Fibroblast of pulmonary artery (primary cell): Measurements from ENCODE around the gene TAF4.
A peak's percentile ranks its signal among the peaks of the same experiment; 100 is the strongest.

Source experiments
- DNase-seq: peaks from one replicate; pipeline ENCODE4 v3.0.0-alpha.2; 2010; ENCODE audit warnings: low read depth
- H3K4me3 ChIP-seq: replicated peaks from 2 replicates; pipeline ENCODE4 v1.5.1; 2011; ENCODE audit warnings: low read depth, mild to moderate bottlenecking, control low read depth, low read length, moderate library complexity
- TF ChIP-seq, protein P1 (sequence below): IDR thresholded peaks from 2 replicates; pipeline ENCODE4 v1.5.1; 2011; ENCODE audit warnings: mild to moderate bottlenecking, control low read depth, low read length, inconsistent platforms; ENCODE audit errors: missing control alignments

The TAF4 gene

GRCh38 chr20:62047666-62048345 is 17.9 kb downstream of the TAF4 start:
- no peak overlapping the region for H3K4me3 ChIP-seq
- TF ChIP-seq, protein P1, sequence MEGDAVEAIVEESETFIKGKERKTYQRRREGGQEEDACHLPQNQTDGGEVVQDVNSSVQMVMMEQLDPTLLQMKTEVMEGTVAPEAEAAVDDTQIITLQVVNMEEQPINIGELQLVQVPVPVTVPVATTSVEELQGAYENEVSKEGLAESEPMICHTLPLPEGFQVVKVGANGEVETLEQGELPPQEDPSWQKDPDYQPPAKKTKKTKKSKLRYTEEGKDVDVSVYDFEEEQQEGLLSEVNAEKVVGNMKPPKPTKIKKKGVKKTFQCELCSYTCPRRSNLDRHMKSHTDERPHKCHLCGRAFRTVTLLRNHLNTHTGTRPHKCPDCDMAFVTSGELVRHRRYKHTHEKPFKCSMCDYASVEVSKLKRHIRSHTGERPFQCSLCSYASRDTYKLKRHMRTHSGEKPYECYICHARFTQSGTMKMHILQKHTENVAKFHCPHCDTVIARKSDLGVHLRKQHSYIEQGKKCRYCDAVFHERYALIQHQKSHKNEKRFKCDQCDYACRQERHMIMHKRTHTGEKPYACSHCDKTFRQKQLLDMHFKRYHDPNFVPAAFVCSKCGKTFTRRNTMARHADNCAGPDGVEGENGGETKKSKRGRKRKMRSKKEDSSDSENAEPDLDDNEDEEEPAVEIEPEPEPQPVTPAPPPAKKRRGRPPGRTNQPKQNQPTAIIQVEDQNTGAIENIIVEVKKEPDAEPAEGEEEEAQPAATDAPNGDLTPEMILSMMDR: no peak
- no peak for DNase-seq

DNA sequence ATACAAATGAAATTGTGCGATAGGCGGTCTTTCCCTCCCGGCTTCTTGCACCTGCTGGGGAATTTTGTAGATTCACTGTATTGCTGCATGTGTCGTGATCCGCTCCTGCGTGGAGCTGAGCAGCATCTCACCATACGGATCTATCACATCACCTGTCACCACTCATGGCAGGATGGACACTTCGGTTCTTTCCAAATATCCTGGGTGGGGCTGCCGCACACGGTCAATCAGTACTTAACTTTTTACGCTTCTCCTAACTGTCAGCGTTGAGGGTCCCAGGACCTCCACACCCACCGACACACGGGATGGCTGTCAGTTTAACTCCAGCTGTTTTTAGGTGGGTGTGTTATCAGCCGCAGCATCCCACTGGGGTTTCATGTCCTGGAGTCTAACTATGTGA is 19.2 kb downstream of the TAF4 start:
- no peak overlapping the region for H3K4me3 ChIP-seq
- no peak for DNase-seq
- TF ChIP-seq, protein P1: no peak

- TF ChIP-seq, protein P1: no peak
- no peak for DNase-seq
- H3K4me3 ChIP-seq: no peak overlapping the region
Measured at GRCh38 chr20:62045529-62046285, 20.0 kb downstream of the TAF4 start.

- DNase-seq: no peak
- no peak overlapping the region for H3K4me3 ChIP-seq
- TF ChIP-seq, protein P1: no peak
Measured at GRCh38 chr20:62045118-62045517, 20.6 kb downstream of the TAF4 start.

DNA sequence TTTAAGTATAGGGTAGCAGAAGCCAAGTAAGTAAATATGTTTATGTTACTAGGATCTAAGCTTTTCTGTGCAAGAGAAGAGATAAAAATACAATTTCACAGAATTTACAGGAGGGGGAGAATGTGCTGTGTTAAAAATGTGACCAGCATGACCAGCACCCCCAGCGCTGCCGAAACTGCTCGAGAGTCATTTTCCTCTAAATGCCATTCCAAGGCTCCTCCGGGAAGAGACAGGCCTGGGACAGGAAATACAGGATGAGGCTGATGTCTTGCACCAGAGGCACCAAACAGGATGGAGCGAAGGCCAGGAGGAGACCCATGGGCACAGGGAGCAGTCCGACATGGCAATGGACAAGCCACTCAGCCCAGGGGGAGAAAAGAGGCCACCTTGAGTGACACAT is 21.1 kb downstream of the TAF4 start:
- TF ChIP-seq, protein P1: no peak
- no peak overlapping the region for H3K4me3 ChIP-seq
- no peak for DNase-seq

DNA sequence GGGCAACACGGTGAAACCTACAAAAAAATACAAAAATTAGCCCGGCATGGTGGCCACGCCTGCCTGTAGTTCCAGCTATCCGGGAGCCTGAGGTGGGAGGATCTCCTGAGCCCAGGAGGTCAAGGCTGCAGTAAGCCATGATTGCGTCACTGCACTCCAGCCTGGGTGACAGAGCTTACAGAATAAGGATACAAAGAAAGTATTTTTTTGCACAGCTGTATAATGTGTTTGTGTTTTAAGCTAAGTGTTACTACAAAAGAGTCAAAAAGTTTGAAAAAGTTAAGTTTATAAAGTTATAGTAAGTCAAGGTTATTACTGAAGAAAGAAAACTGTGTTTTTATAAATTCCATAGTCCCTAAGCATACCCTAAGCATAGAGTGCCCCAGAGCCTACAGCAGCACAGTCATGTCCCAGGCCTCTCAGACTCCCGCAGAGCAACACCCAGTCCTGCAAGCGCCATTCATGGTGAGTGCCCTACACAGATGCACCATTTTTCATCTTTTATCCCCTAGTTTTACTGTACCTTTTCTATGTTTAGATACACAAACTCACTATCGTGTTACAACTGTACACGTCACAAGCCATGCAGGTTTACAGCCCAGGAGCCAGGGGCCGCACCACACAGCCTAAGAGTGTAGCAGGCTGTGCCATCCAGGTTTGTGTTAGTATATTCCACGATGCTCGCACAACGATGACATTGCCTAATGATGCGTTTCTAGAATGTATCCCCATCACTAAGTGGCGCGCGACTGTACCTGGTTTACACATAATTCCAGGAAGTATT is 22.4 kb downstream of the TAF4 start:
- peak; percentile 62 for DNase-seq
- TF ChIP-seq, protein P1: no peak
- no peak overlapping the region for H3K4me3 ChIP-seq
